Panc1 (cell line): ENCODE measurements around the gene REELD1. TPM values are rescaled to one million over a fixed set of nuclear protein-coding genes. Genes with fewer than 3 reads are reported as not detected.
A peak's percentile ranks its signal among the peaks of the same experiment; 100 is the strongest.

Experiments used
- ATAC-seq: fragments of 200-7000 bp; cut with Tn5 transposase; 2 replicates; pipeline ENCODE4 v1.9.1; 2020; ENCODE audit warnings: mild to moderate bottlenecking, moderate library complexity
- BruUV-seq: library from RNA; stranded (reverse); fragments of 400-500 nt; replicated peaks from 2 replicates; lab custom pipeline; 2021; lab: Mats Ljungman, UMichigan
- CTCF ChIA-PET: fragments of 300-600 bp; sonication (Branson Sonifier 250); formaldehyde crosslinking; loops from one replicate; lab custom pipeline; 2022; ENCODE audit warnings: antibody characterized with exemption; lab: Charles Lee
- POLR2A ChIA-PET: fragments of 300-600 bp; sonication (Branson Sonifier 250); formaldehyde crosslinking; loops from one replicate; lab custom pipeline; 2022; ENCODE audit warnings: antibody characterized with exemption; lab: Charles Lee
- DNase-seq: peaks from one replicate; pipeline ENCODE4 v3.0.0-alpha.2; 2010; ENCODE audit warnings: low read depth, low spot score
- H3K27ac ChIP-seq: 2 replicates; pipeline ENCODE4 v1.5.1; 2011; ENCODE audit warnings: mild to moderate bottlenecking, low read length, inconsistent platforms
- H3K27me3 ChIP-seq: fragments of 200-500 bp; sonication (Bioruptor generic); 2 replicates; pipeline ENCODE4 v1.6.0; 2014; ENCODE audit warnings: low read length, inconsistent platforms; ENCODE audit not compliant: control insufficient read depth, insufficient read depth
- H3K36me3 ChIP-seq: fragments of 200-500 bp; sonication (Bioruptor generic); 2 replicates; pipeline ENCODE4 v1.5.1; 2014; ENCODE audit warnings: inconsistent platforms, mild to moderate bottlenecking, low read length, moderate library complexity; ENCODE audit not compliant: control insufficient read depth, insufficient read depth
- H3K4me1 ChIP-seq: 2 replicates; pipeline ENCODE4 v1.5.1; 2011; ENCODE audit warnings: inconsistent platforms, mild to moderate bottlenecking, low read length, moderate library complexity; ENCODE audit not compliant: control insufficient read depth, insufficient read depth
- H3K4me3 ChIP-seq, 2 experiments: 2 replicates each; pipeline ENCODE4 v1.5.1; 2011 to 2012; ENCODE audit warnings: low read depth in 2 of 2, low read length in 2 of 2, mild to moderate bottlenecking in 2 of 2, inconsistent platforms in 1 of 2, moderate library complexity in 1 of 2
- H3K9me3 ChIP-seq: fragments of 200-500 bp; sonication (Bioruptor generic); 2 replicates; pipeline ENCODE4 v1.5.1; 2014; ENCODE audit warnings: low read depth, mild to moderate bottlenecking, inconsistent platforms, low read length, moderate library complexity; ENCODE audit not compliant: control insufficient read depth, insufficient read depth
- POLR2AphosphoS5 ChIP-seq: IDR thresholded peaks from 2 replicates; pipeline ENCODE4 v1.6.1; 2012; ENCODE audit warnings: mild to moderate bottlenecking, low read depth, low read length, moderate library complexity
- SIN3A ChIP-seq: IDR thresholded peaks from 2 replicates; pipeline ENCODE4 v1.6.1; 2012; ENCODE audit warnings: low read depth, mild to moderate bottlenecking, low read length, moderate library complexity, borderline replicate concordance; ENCODE audit not compliant: insufficient read depth
- TCF7L2 ChIP-seq: IDR thresholded peaks from 2 replicates; pipeline ENCODE4 v1.6.1; 2011; ENCODE audit warnings: mild to moderate bottlenecking, low read depth, low read length, inconsistent platforms
- in situ Hi-C: cut with HindIII; loops from 2 replicates; pipeline ENCODE4 v1.10.0; 2016; ENCODE audit warnings: low sequenced_read_pairs, low pct_unique_long_range_greater_than_20kb
- intact Hi-C: fragments of 100-400 bp; cut with micrococcal nuclease; formaldehyde crosslinking; loops from one replicate; pipeline ENCODE4 v1.10.0; 2022; ENCODE audit not compliant: unreplicated experiment
- total RNA-seq: library from RNA; stranded (reverse); gene quantifications from one replicate; pipeline ENCODE4 v1.2.1, GENCODE V29; 2021; ENCODE audit not compliant: unreplicated experiment
- TF ChIP-seq, protein P1 (sequence below): fragments of 450-650 bp; IDR thresholded peaks from 2 replicates; pipeline ENCODE4 v1.5.1; 2017; ENCODE audit warnings: mild to moderate bottlenecking
- TF ChIP-seq, protein P2 (sequence below), 2 experiments: IDR thresholded peaks; 2 replicates each; pipeline ENCODE4 v1.6.1; 2011 to 2012; ENCODE audit warnings: low read depth in 2 of 2, control low read depth in 1 of 2, low read length in 1 of 2, mild to moderate bottlenecking in 1 of 2, moderate library complexity in 1 of 2; ENCODE audit not compliant: insufficient read depth in 1 of 2

REELD1 gene
- total RNA-seq, 1 experiment from 2014 or later: not detected

GRCh38 chr4:146243141-146243882 lies 29.0 kb downstream of the REELD1 start:
- TF ChIP-seq POLR2AphosphoS5 (no peak), TCF7L2 (no peak)
- TF ChIP-seq, protein P1, sequence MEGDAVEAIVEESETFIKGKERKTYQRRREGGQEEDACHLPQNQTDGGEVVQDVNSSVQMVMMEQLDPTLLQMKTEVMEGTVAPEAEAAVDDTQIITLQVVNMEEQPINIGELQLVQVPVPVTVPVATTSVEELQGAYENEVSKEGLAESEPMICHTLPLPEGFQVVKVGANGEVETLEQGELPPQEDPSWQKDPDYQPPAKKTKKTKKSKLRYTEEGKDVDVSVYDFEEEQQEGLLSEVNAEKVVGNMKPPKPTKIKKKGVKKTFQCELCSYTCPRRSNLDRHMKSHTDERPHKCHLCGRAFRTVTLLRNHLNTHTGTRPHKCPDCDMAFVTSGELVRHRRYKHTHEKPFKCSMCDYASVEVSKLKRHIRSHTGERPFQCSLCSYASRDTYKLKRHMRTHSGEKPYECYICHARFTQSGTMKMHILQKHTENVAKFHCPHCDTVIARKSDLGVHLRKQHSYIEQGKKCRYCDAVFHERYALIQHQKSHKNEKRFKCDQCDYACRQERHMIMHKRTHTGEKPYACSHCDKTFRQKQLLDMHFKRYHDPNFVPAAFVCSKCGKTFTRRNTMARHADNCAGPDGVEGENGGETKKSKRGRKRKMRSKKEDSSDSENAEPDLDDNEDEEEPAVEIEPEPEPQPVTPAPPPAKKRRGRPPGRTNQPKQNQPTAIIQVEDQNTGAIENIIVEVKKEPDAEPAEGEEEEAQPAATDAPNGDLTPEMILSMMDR: peak; percentile 61
- Histone ChIP-seq H3K27ac (no peak overlapping the region), H3K4me3 (no peak overlapping the region), H3K27me3 (no peaks in the 10 kb centered on the region), H3K4me1 (no peaks in the 10 kb centered on the region), H3K9me3 (no peaks in the 10 kb centered on the region), H3K36me3 (no peaks in the 10 kb centered on the region)
- CTCF ChIA-PET: no interaction called here
- no peak for ATAC-seq
- POLR2A ChIA-PET: no interaction called here
- BruUV-seq: no TSS peak
- intact Hi-C loops: no loop called here
- in situ Hi-C loops: no loop called here
- DNase-seq: no peak

GRCh38 chr4:146243883-146244277 lies 29.5 kb downstream of the REELD1 start:
- ChIA-PET CTCF (no interaction called here), POLR2A (no interaction called here)
- Histone ChIP-seq H3K27ac (no peak overlapping the region), H3K36me3 (no peaks in the 10 kb centered on the region), H3K4me1 (no peaks in the 10 kb centered on the region), H3K9me3 (no peaks in the 10 kb centered on the region), H3K27me3 (no peaks in the 10 kb centered on the region), H3K4me3 (no peak overlapping the region)
- ATAC-seq (no peak), DNase-seq (no peak)
- in situ Hi-C loops (no loop called here), intact Hi-C loops (no loop called here)
- TF ChIP-seq TCF7L2: no peak
- TF ChIP-seq SIN3A: no peak
- TF ChIP-seq, protein P1: no peak
- TF ChIP-seq, protein P2, sequence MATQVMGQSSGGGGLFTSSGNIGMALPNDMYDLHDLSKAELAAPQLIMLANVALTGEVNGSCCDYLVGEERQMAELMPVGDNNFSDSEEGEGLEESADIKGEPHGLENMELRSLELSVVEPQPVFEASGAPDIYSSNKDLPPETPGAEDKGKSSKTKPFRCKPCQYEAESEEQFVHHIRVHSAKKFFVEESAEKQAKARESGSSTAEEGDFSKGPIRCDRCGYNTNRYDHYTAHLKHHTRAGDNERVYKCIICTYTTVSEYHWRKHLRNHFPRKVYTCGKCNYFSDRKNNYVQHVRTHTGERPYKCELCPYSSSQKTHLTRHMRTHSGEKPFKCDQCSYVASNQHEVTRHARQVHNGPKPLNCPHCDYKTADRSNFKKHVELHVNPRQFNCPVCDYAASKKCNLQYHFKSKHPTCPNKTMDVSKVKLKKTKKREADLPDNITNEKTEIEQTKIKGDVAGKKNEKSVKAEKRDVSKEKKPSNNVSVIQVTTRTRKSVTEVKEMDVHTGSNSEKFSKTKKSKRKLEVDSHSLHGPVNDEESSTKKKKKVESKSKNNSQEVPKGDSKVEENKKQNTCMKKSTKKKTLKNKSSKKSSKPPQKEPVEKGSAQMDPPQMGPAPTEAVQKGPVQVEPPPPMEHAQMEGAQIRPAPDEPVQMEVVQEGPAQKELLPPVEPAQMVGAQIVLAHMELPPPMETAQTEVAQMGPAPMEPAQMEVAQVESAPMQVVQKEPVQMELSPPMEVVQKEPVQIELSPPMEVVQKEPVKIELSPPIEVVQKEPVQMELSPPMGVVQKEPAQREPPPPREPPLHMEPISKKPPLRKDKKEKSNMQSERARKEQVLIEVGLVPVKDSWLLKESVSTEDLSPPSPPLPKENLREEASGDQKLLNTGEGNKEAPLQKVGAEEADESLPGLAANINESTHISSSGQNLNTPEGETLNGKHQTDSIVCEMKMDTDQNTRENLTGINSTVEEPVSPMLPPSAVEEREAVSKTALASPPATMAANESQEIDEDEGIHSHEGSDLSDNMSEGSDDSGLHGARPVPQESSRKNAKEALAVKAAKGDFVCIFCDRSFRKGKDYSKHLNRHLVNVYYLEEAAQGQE (IDR thresholded peaks at IDR 0.05; ENCODE audit: insufficient read depth in 1 of 2, low read depth in 2 of 2, low read length in 1 of 2): no peak
- TF ChIP-seq POLR2AphosphoS5: no peak
- BruUV-seq: no TSS peak
